ENCODE results near the gene TSFM. TPM values are rescaled to one million over a fixed set of nuclear protein-coding genes. Genes with fewer than 3 reads are reported as not detected.

Gene TSFM
- total RNA-seq, 1 experiment from 2014 or later = 48.7 TPM

GRCh38 chr12:57760347-57760982 is 22.1 kb upstream of the TSFM start (continued):
- TF ChIP-seq PREB (CRISPR knock-in tag; IDR thresholded peaks at IDR 0.05; ENCODE audit: borderline replicate concordance) (no peak), IRF1 (CRISPR knock-in tag; IDR thresholded peaks at IDR 0.05) (0 out of 2 replicates have a peak, but pooled peaks have one; percentile 59), ATF3 (CRISPR knock-in tag; conservative IDR thresholded peaks at IDR 0.05) (no peak), AR (CRISPR knock-in tag; IDR thresholded peaks at IDR 0.05) (no peak), ZNF121 (CRISPR knock-in tag; IDR thresholded peaks at IDR 0.05) (no peak), FOXP1 (CRISPR knock-in tag; IDR thresholded peaks at IDR 0.05; ENCODE audit: borderline replicate concordance) (no peak), ZBTB21 (CRISPR knock-in tag; IDR thresholded peaks at IDR 0.05; ENCODE audit: borderline replicate concordance) (no peak), TCF7 (CRISPR knock-in tag; IDR thresholded peaks at IDR 0.05; ENCODE audit: low read depth) (no peak)

- no peak overlapping the region for H3K27ac Mint-ChIP-seq
- peaks cover 31% of the 10 kb centered on the region for H3K4me1 Mint-ChIP-seq
- no peaks in the 10 kb centered on the region for H3K9me3 Mint-ChIP-seq
- H3K4me3 Mint-ChIP-seq = no peak overlapping the region
- CTCF ChIA-PET = no interaction called here
- no peak for ATAC-seq
- POLR2A ChIA-PET = no interaction called here
- no peak for DNase-seq (ENCODE audit: low spot score)
- peaks cover 99% of the 10 kb centered on the region for H3K27me3 Mint-ChIP-seq (ENCODE audit: low read depth)
- no peak for TF ChIP-seq ZNF396 (CRISPR knock-in tag; IDR thresholded peaks at IDR 0.05; ENCODE audit: borderline replicate concordance)
- no peak for TF ChIP-seq IRF1 (CRISPR knock-in tag; IDR thresholded peaks at IDR 0.05)
- no peak for TF ChIP-seq OVOL2 (CRISPR knock-in tag; IDR thresholded peaks at IDR 0.05; ENCODE audit: borderline replicate concordance)
- no peak for TF ChIP-seq ZNF138 (CRISPR knock-in tag; conservative IDR thresholded peaks at IDR 0.05)
- TF ChIP-seq PRDM15 (CRISPR knock-in tag; IDR thresholded peaks at IDR 0.05) = no peak
- no peak for TF ChIP-seq FOXK1 (CRISPR knock-in tag; IDR thresholded peaks at IDR 0.05)
- no peak for TF ChIP-seq ZNF671 (CRISPR knock-in tag; IDR thresholded peaks at IDR 0.05)
- no peaks in the 10 kb centered on the region for H3K36me3 Mint-ChIP-seq
Observed at GRCh38 chr12:57761391-57761998, 21.1 kb upstream of the TSFM start.
